Measurements from ENCODE around the gene FOXJ1.

The FOXJ1 gene

DNA sequence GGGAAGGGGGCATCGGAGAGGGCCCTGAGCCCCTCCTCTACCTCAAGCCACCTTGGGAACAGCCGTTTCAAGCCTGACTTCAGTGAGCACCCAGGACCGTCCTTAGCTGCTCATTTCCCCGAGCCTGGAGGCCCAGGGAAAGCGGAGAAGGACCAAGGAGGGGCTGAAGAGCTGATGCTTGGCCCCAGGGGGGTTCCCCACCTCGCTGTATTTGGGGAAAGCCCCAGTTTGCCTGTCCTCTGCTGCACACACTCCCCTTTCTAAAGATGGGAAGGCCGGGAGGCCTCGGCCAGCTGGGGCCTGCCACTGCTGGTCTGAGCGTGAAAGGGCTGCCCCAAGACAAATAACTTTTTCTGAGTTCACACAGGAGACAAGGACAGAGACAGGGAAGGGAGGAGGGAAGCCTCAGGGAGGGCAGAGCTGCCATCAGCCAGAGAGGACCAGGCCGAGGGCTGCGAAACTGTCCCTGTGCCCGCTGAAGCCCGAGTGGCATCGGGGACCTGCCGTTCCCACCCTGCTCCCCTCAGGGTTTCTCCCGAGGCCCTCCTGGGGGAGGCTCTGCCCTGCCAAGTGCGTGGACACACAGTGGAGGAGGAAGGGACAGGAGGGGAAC, 50.4 kb downstream of the FOXJ1 start:
- ChIA-PET POLR2A (interaction anchor here (1.3 to 1.4 kb wide), 2 partner anchors 12 to 13 kb away, joined by 4 read pairs; partner anchors contain the start of gene EXOC7), CTCF (no interaction called here)
- DNase-seq (ENCODE audit: extremely low spot score) = no peak

GRCh38 chr17:76089680-76090516, 51.1 kb downstream of the FOXJ1 start:
- TF ChIP-seq CTBP1 (IDR thresholded peaks at IDR 0.05; ENCODE audit: borderline replicate concordance) (no peak), FOXA1 (IDR thresholded peaks at IDR 0.05) (no peak), L3MBTL2 (conservative IDR thresholded peaks at IDR 0.05) (no peak), ARNT (IDR thresholded peaks at IDR 0.05) (no peak), SUZ12 (IDR thresholded peaks at IDR 0.05) (no peak), TARDBP (IDR thresholded peaks at IDR 0.05) (no peak), ELF4 (IDR thresholded peaks at IDR 0.05) (no peak), HDGF (IDR thresholded peaks at IDR 0.05; ENCODE audit: borderline replicate concordance) (no peak), ZNF384 (IDR thresholded peaks at IDR 0.05) (no peak), LEF1 (IDR thresholded peaks at IDR 0.05; ENCODE audit: borderline replicate concordance) (no peak), FOXM1 (IDR thresholded peaks at IDR 0.05; ENCODE audit: borderline replicate concordance) (no peak)
- DNase-seq (ENCODE audit: extremely low spot score) = no peak
- POLR2A ChIA-PET = interaction anchor here (1.4 kb wide), 1 partner anchor 14 kb away, joined by 4 read pairs; the partner anchor contains the start of gene EXOC7
- CTCF ChIA-PET = no interaction called here

More for the DNA sequence above, 50.4 kb downstream of the FOXJ1 start:
- TF ChIP-seq FOXK2 (IDR thresholded peaks at IDR 0.05) (no peak), L3MBTL2 (conservative IDR thresholded peaks at IDR 0.05) (no peak), BHLHE40 (IDR thresholded peaks at IDR 0.05; ENCODE audit: borderline replicate concordance) (no peak)

- ChIA-PET POLR2A (interaction anchor here (1.4 kb wide), 1 partner anchor 15 kb away, joined by 4 read pairs; the partner anchor contains the start of gene EXOC7), CTCF (no interaction called here)
- DNase-seq (ENCODE audit: extremely low spot score) = no peak
- TF ChIP-seq ARNT (IDR thresholded peaks at IDR 0.05) = no peak
- no peak for TF ChIP-seq CTBP1 (IDR thresholded peaks at IDR 0.05; ENCODE audit: borderline replicate concordance)
- TF ChIP-seq FOXM1 (IDR thresholded peaks at IDR 0.05; ENCODE audit: borderline replicate concordance) = no peak
- no peak for TF ChIP-seq HDGF (IDR thresholded peaks at IDR 0.05; ENCODE audit: borderline replicate concordance)
- TF ChIP-seq PKNOX1 (IDR thresholded peaks at IDR 0.05) = no peak
- TF ChIP-seq L3MBTL2 (conservative IDR thresholded peaks at IDR 0.05) = no peak
- no peak for TF ChIP-seq SUZ12 (IDR thresholded peaks at IDR 0.05)
These were observed 52.0 kb downstream of the FOXJ1 start for GRCh38 chr17:76088868-76089576.

DNA sequence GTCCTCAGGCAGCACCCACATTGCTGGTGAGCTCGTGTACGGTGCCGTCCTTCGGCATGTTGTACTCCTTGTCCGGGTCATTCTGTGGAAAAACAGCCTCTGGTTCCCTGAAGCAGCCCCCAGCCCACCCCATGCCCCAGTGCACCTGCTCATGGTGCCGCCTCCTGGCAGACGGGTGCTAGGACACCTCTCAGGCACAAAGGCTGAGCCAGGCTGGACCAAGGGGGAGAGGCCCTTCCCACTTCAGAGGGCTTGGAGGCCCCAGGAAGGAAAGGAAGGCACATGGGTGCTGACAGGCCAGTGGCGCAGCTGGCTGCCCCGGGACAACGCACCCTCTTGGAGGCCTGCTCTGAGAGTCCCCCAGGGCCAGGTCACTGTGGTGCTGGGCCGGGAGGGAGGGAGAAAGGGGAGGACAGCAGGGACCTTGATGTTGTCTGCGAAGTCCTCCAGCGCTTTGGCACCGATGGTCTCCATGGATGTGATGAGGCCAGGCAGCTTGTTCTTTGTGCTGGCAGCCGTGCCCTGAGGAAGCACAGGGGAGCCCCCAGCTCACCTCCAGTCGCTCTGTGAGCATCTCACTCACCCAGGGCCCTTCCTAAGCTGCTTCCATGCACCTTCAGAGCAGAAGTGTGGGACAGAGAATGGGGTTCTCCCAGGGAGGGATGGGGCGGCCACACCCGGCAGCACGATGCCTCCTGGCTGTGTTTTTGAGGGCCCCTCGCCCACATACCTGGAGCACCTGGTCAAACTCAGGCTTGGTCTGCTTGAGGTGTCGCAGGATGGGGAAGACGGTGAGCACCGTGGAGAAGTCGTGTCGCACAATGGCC, 52.8 kb downstream of the FOXJ1 start:
- ChIA-PET POLR2A (no interaction called here), CTCF (no interaction called here)
- TF ChIP-seq ZNF384 (IDR thresholded peaks at IDR 0.05) (no peak), FOXM1 (IDR thresholded peaks at IDR 0.05; ENCODE audit: borderline replicate concordance) (no peak), LEF1 (IDR thresholded peaks at IDR 0.05; ENCODE audit: borderline replicate concordance) (no peak), L3MBTL2 (conservative IDR thresholded peaks at IDR 0.05) (no peak), CTBP1 (IDR thresholded peaks at IDR 0.05; ENCODE audit: borderline replicate concordance) (no peak), FOXA1 (IDR thresholded peaks at IDR 0.05) (no peak), FOXK2 (IDR thresholded peaks at IDR 0.05) (no peak)
- no peak for DNase-seq (ENCODE audit: extremely low spot score)

- CTCF ChIA-PET = no interaction called here
These were observed 53.5 kb downstream of the FOXJ1 start for GRCh38 chr17:76087531-76087930.

More at GRCh38 chr17:76087531-76087930, 53.5 kb downstream of the FOXJ1 start:
- DNase-seq (ENCODE audit: extremely low spot score) = no peak
- POLR2A ChIA-PET = no interaction called here
- TF ChIP-seq FOXM1 (IDR thresholded peaks at IDR 0.05; ENCODE audit: borderline replicate concordance) (no peak), PKNOX1 (IDR thresholded peaks at IDR 0.05) (no peak), ARNT (IDR thresholded peaks at IDR 0.05) (no peak), HDGF (IDR thresholded peaks at IDR 0.05; ENCODE audit: borderline replicate concordance) (no peak), L3MBTL2 (conservative IDR thresholded peaks at IDR 0.05) (no peak), CTBP1 (IDR thresholded peaks at IDR 0.05; ENCODE audit: borderline replicate concordance) (no peak), SUZ12 (IDR thresholded peaks at IDR 0.05) (no peak), LEF1 (IDR thresholded peaks at IDR 0.05; ENCODE audit: borderline replicate concordance) (no peak)

All from HEK293T (cell line).